HG03378 (cell line): ENCODE measurements around the gene PDE4D.

Experiments
- ATAC-seq: cut with Tn5 transposase; IDR thresholded peaks from one replicate; pipeline ENCODE4 v1.9.1; 2021; ENCODE audit warnings: mild to moderate bottlenecking, moderate library complexity; ENCODE audit not compliant: unreplicated experiment

The PDE4D gene

DNA sequence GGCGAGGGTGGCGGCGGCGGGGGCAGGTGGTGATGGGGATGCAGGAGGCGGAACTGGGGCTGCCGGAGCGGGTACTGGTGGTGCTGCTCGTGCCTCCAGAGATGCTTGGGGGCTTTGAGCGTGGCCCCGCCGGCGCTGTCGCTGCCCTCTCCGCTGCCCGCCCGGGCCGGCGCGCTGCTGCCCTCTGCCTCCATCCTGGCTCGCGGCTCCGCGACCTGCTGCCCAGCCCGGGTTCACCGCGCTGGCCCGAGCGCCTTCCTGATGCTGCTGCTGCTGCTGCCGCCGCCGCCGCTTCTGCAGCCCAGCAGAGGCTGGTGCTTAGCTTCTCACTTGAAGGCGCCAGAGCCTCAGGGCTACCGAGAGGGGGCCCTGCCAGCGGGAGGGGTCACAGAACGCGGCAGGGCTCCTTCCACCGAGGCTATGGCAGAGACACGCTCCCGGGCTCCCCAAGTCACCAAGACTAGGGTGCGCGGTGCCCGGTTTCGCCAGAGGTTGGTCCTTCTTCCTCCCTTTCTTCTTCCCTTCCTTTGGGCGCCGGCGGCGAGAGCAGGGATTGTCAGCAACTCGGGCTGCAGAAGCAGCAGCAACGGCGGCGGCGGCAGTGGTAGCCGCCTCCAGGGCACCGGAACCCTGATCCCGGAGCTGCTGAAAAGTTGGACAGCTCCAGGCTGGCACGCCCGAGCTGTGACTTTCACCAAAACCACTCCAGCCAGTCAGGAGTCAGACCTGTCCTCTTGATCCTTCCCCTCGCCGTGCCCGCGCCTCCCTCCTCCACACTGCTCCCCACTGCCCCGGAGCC lies at the start of gene PDE4D:
Gene PDE4D (minus strand): TSS at position 298 of the 799 bp plus-strand sequence.
- no peak for ATAC-seq

DNA sequence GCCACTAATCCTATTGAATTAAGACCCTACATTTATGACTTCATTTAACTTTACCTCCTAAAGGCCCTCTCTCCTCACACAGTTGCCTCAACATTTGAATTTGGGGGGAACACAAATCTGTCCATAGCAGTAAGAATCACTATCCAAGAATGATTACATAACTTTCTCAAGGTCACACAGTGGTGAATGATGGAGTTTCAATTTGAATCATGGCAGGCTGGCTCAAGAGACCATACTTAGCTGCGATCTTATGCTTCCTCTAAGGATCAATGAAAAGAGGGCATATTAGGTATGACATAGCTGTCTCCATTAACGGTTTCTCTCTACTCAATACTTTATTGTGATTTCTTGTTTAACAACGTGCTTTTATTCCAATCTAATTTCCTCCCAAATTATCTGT lies 44.1 kb upstream of the PDE4D start:
- ATAC-seq: no peak

DNA sequence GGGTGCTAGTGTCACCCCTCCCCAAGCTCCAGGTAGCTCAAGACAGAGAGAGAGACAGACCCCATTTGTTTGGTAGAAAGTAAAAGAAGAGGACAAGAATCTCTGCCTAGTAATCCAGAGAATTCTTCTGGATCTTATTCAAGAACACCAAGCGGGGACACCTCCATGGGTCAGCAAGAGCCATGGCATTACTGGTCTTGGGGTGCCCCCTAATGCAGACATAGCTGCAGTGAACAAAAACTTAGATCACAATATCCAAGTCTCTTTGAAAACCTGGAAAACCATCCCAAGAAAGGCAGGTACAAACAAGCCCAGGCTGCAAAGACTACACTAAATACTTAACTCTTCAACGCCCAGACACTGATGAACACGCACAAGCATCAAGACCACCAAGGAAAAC lies 29.9 kb upstream of the PDE4D start:
- ATAC-seq: no peak

DNA sequence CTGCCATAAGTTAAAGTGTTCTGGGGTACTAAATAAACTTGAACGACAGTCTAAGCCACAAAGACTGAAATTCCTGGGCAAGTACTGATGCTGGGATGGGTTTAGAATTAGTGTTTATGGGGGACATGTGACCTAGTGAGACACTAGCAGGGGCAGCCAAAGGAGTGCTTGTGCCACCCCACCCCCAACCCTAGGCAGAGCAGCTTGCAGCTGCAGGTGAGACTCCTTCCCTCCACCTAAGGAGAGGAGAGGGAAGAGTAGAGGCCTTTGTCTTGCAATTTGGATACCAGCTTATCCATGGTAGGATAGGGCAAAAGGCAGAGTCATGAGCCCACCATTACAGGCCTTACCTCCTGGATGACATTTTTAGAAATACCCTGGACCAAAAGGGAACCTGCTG lies 28.7 kb upstream of the PDE4D start:
- ATAC-seq: no peak

DNA sequence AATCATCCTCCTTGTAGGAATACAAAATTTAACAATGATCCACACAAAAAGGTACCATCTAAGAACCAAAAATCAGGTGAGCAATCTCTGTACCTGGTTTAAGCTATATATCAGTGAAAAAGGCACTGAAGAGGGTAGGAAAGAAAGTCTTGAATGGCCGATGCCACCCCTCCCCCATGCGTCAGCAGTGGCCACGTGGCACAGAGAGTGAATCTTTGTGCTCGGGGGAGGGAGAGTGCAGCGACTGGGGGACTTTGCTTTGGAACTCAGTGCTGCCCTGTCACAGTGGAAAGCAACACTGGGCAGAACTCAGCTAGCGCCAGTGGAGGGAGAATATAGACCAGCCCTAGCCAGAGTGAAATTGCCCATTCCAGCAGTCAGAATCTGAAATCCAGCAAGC lies 28.3 kb upstream of the PDE4D start:
- no peak for ATAC-seq

DNA sequence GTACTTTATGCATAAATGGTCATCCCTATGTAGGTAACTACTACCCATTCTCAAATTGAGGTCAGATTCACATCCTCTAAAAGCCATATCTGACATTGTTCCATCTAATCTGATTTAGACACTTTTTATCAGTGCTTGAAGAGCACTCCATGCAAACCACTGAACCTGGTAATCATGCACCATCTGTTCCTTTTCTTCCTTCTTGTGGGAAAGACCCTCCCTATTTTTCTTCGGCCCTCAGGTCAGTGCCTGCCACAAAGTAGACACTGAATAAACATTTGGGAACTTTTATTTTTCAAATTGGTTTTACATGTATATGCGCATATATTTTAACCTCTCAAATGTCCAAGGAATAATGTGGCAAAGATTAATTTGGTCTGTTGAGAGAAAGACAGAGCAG lies 26.0 kb upstream of the PDE4D start:
- no peak for ATAC-seq

DNA sequence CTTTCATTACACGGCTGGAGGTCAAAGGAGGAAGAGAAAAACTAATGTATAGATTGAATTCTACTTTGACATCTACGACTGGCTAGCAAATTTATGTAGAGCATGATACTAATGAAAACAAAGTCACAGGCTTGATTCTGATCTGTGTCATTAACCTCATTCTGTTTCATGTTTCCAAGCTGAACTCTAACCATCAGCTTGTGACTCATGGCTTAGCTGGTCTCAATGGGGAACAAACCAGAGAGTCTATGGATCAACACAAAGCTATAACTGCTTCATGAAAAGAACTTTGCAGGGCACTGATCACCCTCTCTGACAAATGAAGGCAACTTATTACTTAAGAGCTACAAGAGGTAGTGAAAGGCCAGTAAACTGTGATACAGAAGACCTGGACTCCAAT lies 23.6 kb upstream of the PDE4D start:
- no peak for ATAC-seq

DNA sequence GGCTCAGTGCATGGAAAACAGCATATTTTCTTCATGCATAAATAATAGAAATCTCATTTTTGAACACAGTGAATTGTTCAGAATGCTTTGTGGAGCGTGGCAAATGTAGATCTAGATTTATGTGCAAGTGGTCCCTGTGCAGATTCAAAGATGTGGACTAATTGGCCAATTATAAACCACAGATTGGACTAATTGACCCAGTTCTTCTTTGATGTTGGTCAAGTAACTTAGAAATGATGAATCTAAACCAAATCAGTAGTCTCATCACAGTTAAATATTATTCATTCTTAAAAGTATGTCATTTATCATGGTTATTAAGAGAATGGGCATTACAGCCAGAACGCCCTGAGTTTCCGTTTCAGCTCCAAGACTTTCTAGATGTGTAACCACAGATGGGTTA lies 11.7 kb upstream of the PDE4D start:
- no peak for ATAC-seq

DNA sequence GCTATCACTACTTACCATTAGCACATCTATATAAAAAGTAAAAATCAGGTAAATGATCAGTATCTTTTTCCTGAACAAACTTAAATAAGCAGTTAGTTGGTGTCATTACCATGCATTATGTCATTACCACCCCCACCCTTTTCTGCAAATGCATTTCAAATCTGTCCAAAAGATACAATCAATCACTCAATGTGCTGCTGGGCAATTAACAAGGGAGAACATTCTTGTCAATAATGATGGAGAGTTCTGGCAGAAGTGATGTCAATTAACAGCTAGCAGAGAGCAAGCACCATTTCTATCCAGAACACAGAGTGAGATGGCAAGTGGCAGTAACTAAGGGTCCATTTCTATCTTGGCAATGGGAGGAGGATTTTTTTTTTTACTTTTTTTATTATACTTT lies 3.5 kb upstream of the PDE4D start:
- ATAC-seq: no peak

DNA sequence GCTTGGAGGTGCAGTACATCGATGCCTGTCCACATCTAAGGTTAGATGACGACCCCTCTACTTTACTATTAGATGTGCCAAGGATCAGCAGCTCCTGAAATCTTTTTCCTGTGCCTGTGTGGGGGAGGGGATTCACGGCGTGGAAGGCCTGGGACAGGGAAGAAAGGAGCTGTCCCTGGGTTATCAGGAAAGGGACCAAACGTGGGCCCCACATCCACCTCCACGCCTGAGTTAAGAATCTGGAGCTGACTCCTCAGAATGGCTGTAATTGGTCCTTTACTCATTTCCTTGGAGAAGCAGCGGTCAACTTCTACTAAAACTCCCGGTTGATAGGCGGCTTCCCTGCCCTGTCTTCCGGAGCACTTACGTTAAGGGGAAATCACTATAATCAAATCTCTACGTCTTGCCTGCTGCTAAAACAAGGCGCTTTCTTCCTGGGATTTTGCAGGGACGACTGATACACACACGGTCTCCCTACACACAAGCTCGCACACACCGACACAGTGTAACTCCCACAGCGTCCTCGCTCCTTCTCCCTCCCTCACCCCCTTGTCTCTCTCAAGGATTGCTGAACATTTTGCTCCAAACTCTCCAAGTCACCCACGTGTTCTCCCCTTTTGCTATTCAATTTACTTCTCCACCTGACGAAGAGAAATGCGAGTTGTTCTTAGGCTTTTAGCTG lies 1.4 kb downstream of the PDE4D start:
- no peak for ATAC-seq

DNA sequence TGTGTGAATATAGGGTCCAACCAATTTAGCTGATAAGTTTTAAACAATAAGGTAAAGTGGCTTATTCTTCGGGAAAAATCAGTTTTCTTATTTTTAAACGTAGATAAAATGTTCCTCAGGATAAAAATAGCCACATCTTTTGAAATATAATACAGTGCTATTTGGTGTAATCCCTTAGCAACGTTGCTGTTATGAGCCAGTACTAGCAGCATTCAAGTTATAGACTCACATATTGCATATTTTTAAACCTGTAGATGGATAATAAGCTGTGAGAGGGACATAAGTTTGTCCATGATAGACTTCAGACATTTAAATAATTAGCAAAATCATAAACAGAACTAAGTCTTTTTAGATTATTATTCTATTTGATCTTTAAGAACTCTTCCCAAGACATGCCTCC lies 6.3 kb downstream of the PDE4D start:
- ATAC-seq: no peak

DNA sequence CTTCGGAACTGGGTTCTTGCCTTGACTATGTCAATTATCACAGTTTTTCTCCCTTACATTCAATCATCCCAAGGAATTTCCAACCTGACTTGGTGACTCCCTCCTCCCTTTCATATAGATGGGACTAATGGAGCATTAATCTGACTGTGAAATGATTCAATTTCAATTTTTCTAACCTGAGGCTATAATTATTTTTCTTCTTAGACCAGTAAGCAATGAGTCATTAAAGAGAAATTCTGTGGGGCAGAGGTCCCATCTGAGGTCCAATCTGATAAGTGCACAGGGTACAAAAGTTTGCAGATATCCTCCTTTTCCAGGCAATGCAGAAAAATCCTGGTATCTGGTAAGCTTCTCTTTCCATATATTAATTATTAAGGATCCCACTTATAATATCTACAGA lies 18.9 kb downstream of the PDE4D start:
- no peak for ATAC-seq

DNA sequence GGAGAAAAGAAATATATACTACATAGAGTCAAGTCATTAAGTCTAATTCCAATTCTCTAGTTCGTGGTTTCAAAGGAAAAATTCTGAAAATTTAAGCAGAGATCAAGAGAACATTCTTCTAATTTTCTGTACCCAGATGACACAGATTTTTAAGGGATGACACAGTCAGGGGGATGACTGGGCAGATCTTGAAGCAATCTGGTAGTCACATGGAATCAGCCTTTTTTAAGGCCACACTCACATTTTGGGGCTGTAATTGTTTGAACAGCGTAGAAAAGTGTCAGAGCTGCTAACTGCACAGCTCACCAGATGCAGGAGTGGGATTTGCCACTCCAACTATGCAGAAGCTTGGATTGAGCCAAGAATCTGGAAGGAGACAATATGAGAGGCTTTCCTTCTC lies 20.4 kb downstream of the PDE4D start:
- ATAC-seq: no peak

DNA sequence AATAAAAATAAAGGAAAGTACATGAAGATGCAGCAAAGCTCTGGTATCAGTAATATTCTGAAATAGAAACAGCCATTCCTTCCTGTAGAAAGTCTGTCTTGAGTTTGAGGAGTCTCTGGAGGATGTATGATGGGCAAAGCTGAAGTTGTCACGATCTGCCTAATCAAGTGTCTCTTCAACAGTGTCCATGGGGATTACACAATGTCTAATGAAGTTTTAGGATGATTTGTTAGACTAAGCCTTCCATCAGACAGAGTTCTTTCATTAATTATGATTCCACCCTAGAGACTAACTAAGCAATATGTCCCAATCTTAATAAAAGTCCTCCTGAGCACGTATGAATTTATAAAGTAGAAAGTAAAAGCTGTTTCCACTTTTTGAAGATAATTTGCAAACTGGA lies 26.9 kb downstream of the PDE4D start:
- ATAC-seq: no peak

DNA sequence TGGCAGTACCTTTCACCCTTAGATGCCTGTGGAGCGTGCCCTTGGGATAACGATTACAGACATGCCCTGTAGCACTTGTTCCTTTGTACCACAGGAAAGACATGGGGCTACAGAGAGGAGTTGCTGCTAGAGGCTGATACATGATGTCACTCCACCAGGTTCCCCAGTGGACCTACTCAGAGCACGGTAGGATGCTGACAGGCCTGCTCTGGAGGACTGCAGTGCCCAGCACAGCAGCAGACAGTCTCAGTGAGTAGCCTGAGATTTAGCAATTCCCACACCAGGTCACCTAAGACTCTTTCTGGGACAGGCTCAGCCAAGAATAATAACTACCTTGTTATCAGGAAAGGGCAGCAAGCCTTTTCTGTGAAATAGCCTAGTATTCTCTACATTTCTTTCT lies 28.8 kb downstream of the PDE4D start:
- no peak for ATAC-seq

DNA sequence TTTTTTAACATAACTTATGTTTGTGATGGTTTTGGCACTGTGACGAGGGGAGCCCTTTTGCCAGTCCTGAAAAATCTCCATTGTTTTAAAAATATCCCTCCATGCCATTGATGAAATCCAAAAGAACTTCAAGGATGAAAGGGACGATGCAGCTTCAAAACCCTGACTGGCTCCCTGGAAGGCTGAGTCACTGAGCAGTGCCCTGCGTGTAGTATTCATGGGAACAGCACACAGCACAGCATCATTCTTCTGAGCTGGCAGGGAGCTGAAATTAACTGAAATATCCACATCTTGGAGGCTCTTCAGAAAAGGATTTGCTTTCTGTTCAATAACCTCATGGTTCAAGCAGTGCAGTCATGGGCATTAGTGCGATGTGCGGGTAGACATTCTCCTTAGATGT lies 29.7 kb downstream of the PDE4D start:
- ATAC-seq: no peak

DNA sequence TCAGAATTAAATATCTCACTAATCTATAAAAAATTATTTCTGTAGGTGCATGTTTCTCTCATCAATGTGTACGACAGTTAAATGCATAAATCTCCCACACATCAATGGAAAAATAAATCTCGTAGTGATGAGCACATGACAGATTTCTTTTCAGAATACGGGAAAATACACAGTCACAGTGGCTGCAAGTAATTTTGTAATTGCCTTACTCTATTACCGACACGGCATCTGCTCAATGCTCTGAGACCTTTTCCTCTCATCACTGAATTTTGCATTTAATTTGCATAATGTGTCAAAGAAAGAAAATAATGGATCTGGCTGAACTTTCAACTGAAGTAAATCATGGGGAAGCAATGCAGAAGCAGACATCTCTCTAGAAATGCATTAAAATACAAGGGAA lies 37.2 kb downstream of the PDE4D start:
- no peak for ATAC-seq

DNA sequence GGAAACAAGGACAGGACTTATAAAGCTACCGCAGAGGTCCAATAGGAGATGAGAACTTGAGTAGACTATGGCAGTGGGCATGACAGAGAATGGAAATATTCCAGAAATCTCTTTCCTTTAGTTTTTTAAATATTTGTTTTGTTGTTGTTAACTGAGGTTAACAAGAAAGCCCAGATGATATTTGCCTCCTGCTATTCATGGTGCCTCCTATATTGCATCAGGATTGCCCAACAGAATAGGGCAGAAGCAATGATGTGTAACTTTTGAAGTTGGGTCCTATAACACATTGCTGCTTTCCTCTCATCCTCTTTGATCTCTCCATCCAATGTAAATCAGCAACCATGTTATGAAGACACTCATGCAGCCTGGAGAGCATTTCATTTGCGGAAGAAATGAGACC lies 42.8 kb downstream of the PDE4D start:
- ATAC-seq: no peak

DNA sequence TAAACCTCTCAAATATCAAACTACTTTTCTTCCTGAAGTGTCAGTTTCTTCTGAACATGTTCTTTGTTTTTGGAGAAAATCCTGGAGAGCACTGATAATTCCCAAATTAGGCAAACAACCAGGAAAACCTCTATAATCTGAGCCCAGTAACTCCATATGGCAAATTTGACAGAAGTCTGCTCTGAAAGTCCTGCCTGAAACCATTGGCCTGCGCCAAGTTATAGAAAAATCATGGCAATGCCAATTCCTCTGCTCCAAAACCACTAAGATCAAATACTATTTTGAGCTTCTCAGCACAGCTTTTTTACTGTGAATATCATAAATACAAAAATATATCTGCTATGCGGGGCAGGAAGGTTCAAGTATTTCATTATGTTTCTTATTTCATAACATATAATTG lies 45.9 kb downstream of the PDE4D start:
- ATAC-seq: no peak

DNA sequence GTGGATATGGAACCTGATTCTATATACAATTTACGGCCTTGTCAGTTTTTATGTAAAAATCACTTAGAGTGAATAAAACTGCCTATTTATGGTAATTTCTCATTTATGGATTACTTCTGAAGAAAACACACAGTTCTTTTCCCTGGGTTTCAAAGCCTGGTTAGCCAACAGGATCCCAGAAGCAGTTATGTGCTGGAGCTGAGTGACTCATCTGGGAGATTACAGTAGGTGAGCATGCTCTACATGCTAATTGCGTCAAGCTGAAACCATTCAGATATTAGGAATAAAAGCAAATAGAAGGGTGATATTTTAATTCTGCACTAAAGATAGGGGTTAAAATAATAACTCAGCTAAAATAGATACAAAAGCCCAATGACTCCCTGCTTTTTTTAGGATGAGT lies 47.8 kb downstream of the PDE4D start:
- ATAC-seq: no peak

DNA sequence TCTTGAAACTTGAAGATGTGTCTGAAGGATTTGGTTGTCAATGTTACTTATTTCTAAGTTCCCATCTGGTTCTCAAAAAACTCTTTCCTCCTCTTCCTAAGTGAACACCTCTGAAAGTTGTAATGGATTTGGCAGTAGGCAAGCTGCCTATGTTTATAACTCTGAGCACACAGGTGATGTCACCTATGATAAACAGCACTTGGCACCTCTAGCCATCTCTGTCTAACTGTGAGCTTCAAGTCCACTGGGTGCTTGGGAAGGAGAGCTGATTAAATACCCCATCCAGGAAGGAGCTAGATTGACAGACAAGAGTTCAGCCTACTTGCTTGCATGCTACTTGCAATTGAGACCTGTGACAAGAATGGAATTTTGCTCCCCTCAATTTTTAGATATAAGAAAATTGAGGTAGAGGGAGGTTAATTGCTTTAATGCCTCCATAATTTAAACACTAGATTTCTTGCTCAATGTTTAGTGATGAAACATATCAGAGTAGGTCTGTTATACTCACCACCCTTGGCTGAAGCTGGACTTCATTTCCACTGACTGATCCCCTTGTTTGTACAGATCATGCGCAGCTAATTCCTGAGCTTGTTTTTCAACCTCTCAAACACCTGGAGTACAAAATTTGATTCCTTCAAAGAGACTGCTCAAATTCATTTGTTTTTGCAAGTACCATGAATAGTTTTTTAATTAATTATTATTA lies 49.9 kb downstream of the PDE4D start:
- no peak for ATAC-seq

DNA sequence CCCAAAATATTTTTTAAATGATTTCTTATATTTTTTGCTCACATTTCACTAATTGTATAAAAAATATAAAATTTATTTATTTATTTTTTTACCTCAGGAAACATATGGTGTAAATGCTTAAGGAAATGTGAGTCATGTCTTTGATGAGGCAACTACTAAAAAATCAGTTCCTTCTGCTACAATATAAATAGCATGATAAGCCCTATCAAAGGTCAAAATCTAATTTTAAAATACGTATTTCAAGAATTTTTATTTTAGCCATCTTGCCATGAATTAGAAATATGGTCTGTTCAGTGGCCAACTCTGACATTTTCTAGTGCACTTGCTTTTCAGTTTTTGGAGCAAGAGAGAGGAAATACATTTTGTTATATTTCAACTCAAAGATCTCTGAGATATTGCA lies 50.5 kb downstream of the PDE4D start:
- no peak for ATAC-seq
